Measurements from ENCODE around the gene TMEM151A.
A peak's percentile ranks its signal among the peaks of the same experiment; 100 is the strongest.

- TF ChIP-seq CTCF (IDR thresholded peaks at IDR 0.05) (peak in 3 of 6 experiments; percentile 16 to 42 (median 24)), EP300 (IDR thresholded peaks at IDR 0.05) (no peak), POLR2A (IDR thresholded peaks at IDR 0.05) (peak in 2 of 4 donors; percentile 35 to 60), POLR2AphosphoS5 (IDR thresholded peaks at IDR 0.05) (peak; percentile 64 to 70)
Observed at GRCh38 chr11:66336234-66337102, 44.8 kb downstream of the TMEM151A start, which contains the start of gene RIN1.
